ENCODE data around the gene GCNT2. TPM values are rescaled to one million over a fixed set of nuclear protein-coding genes. Genes with fewer than 3 reads are reported as not detected.
A peak's percentile ranks its signal among the peaks of the same experiment; 100 is the strongest.
"Not testable (repeated sequence)": the region's sequence is repeated elsewhere in the genome, so short reads cannot be mapped to it uniquely, and the experiment has no call there.

GCNT2 gene
- under 1 TPM; 0.64 to 0.73 TPM for total RNA-seq

GRCh38 chr6:10521104-10521808, at the start of gene GCNT2:
GCNT2 (plus strand) TSS chr6:10521351; CDS start chr6:10528912, 7,561 bp downstream.
- H3K27me3 Mint-ChIP-seq = peaks cover 8% of the 10 kb centered on the region
- no peaks in the 10 kb centered on the region for H3K36me3 Mint-ChIP-seq (ENCODE audit: low read depth)
- H3K4me3 Mint-ChIP-seq = no peak within 1 kb of the TSS
- no peaks in the 10 kb centered on the region for H3K9me3 Mint-ChIP-seq
- no peak within 1 kb of the TSS for H3K27ac Mint-ChIP-seq
- H3K4me1 Mint-ChIP-seq = no peaks in the 10 kb centered on the region
- no peak for ATAC-seq (replicated peaks)

- no peak overlapping the region for H3K4me3 Mint-ChIP-seq
Observed at GRCh38 chr6:10472634-10473033, 48.5 kb upstream of the GCNT2 start.

GRCh38 chr6:10478187-10479040, 42.7 kb upstream of the GCNT2 start:
- peak; percentile 9 for ATAC-seq (replicated peaks)
- Mint-ChIP-seq H3K9me3 (no peaks in the 10 kb centered on the region), H3K4me3 (no peak overlapping the region), H3K27ac (no peak overlapping the region), H3K4me1 (no peaks in the 10 kb centered on the region), H3K27me3 (peaks cover 23% of the 10 kb centered on the region), H3K36me3 (ENCODE audit: low read depth) (no peaks in the 10 kb centered on the region)

More at GRCh38 chr6:10472634-10473033, 48.5 kb upstream of the GCNT2 start:
- no peak overlapping the region for H3K27ac Mint-ChIP-seq
- H3K27me3 Mint-ChIP-seq = peaks cover 27% of the 10 kb centered on the region
- no peaks in the 10 kb centered on the region for H3K4me1 Mint-ChIP-seq
- no peaks in the 10 kb centered on the region for H3K36me3 Mint-ChIP-seq (ENCODE audit: low read depth)
- no peaks in the 10 kb centered on the region for H3K9me3 Mint-ChIP-seq
- no peak for ATAC-seq (replicated peaks)

GRCh38 chr6:10479939-10480700, 41.0 kb upstream of the GCNT2 start:
- ATAC-seq (replicated peaks) = no peak
- H3K4me3 Mint-ChIP-seq = no peak overlapping the region
- peaks cover 26% of the 10 kb centered on the region for H3K27me3 Mint-ChIP-seq
- no peaks in the 10 kb centered on the region for H3K9me3 Mint-ChIP-seq
- H3K27ac Mint-ChIP-seq = no peak overlapping the region
- no peaks in the 10 kb centered on the region for H3K36me3 Mint-ChIP-seq (ENCODE audit: low read depth)
- no peaks in the 10 kb centered on the region for H3K4me1 Mint-ChIP-seq

- H3K9me3 Mint-ChIP-seq = no peaks in the 10 kb centered on the region
- peaks cover 21% of the 10 kb centered on the region for H3K27me3 Mint-ChIP-seq
Observed at GRCh38 chr6:10481101-10481500, 40.0 kb upstream of the GCNT2 start.

GRCh38 chr6:10482636-10483257, 38.4 kb upstream of the GCNT2 start:
- Mint-ChIP-seq H3K9me3 (no peaks in the 10 kb centered on the region), H3K27ac (no peak overlapping the region), H3K4me3 (no peak overlapping the region)

More at GRCh38 chr6:10481101-10481500, 40.0 kb upstream of the GCNT2 start:
- Mint-ChIP-seq H3K4me1 (no peaks in the 10 kb centered on the region), H3K4me3 (no peak overlapping the region), H3K27ac (no peak overlapping the region), H3K36me3 (ENCODE audit: low read depth) (no peaks in the 10 kb centered on the region)
- ATAC-seq (replicated peaks) = no peak

GRCh38 chr6:10484912-10485311, 36.2 kb upstream of the GCNT2 start:
- Mint-ChIP-seq H3K27me3 (peaks cover 11% of the 10 kb centered on the region), H3K4me1 (no peaks in the 10 kb centered on the region), H3K4me3 (no peak overlapping the region), H3K9me3 (no peaks in the 10 kb centered on the region), H3K27ac (no peak overlapping the region), H3K36me3 (ENCODE audit: low read depth) (no peaks in the 10 kb centered on the region)
- ATAC-seq (replicated peaks) = no peak

More at GRCh38 chr6:10482636-10483257, 38.4 kb upstream of the GCNT2 start:
- ATAC-seq (replicated peaks) = no peak
- no peaks in the 10 kb centered on the region for H3K36me3 Mint-ChIP-seq (ENCODE audit: low read depth)
- peaks cover 15% of the 10 kb centered on the region for H3K27me3 Mint-ChIP-seq
- no peaks in the 10 kb centered on the region for H3K4me1 Mint-ChIP-seq

- no peaks in the 10 kb centered on the region for H3K4me1 Mint-ChIP-seq
- no peak for ATAC-seq (replicated peaks)
- no peak overlapping the region for H3K27ac Mint-ChIP-seq
- H3K36me3 Mint-ChIP-seq (ENCODE audit: low read depth) = no peaks in the 10 kb centered on the region
- no peak overlapping the region for H3K4me3 Mint-ChIP-seq
- no peaks in the 10 kb centered on the region for H3K9me3 Mint-ChIP-seq
- H3K27me3 Mint-ChIP-seq = peaks cover 10% of the 10 kb centered on the region
Observed at GRCh38 chr6:10485406-10485805, 35.7 kb upstream of the GCNT2 start.

GRCh38 chr6:10486215-10486614, 34.9 kb upstream of the GCNT2 start:
- Mint-ChIP-seq H3K36me3 (ENCODE audit: low read depth) (no peaks in the 10 kb centered on the region), H3K9me3 (no peaks in the 10 kb centered on the region)

GRCh38 chr6:10486944-10487588, 34.1 kb upstream of the GCNT2 start:
- ATAC-seq (replicated peaks); H3K9me3 Mint-ChIP-seq; H3K4me3 Mint-ChIP-seq; H3K4me1 Mint-ChIP-seq; H3K36me3 Mint-ChIP-seq (ENCODE audit: low read depth); H3K27me3 Mint-ChIP-seq; H3K27ac Mint-ChIP-seq: not testable (repeated sequence)

More at GRCh38 chr6:10486215-10486614, 34.9 kb upstream of the GCNT2 start:
- H3K27me3 Mint-ChIP-seq = peaks cover 13% of the 10 kb centered on the region
- H3K27ac Mint-ChIP-seq = no peak overlapping the region
- no peak for ATAC-seq (replicated peaks)
- no peaks in the 10 kb centered on the region for H3K4me1 Mint-ChIP-seq
- no peak overlapping the region for H3K4me3 Mint-ChIP-seq

- Mint-ChIP-seq H3K9me3 (no peaks in the 10 kb centered on the region), H3K27me3 (peaks cover 12% of the 10 kb centered on the region), H3K4me3 (no peak overlapping the region), H3K36me3 (ENCODE audit: low read depth) (no peaks in the 10 kb centered on the region), H3K4me1 (no peaks in the 10 kb centered on the region), H3K27ac (no peak overlapping the region)
- ATAC-seq (replicated peaks) = no peak
Observed at GRCh38 chr6:10487668-10488327, 33.4 kb upstream of the GCNT2 start.

- H3K4me1 Mint-ChIP-seq = no peaks in the 10 kb centered on the region
- no peak for ATAC-seq (replicated peaks)
- no peak overlapping the region for H3K4me3 Mint-ChIP-seq
- H3K27ac Mint-ChIP-seq = no peak overlapping the region
- H3K27me3 Mint-ChIP-seq = peaks cover 18% of the 10 kb centered on the region
- H3K36me3 Mint-ChIP-seq (ENCODE audit: low read depth) = no peaks in the 10 kb centered on the region
- no peaks in the 10 kb centered on the region for H3K9me3 Mint-ChIP-seq
Observed at GRCh38 chr6:10491463-10491862, 29.7 kb upstream of the GCNT2 start.

GRCh38 chr6:10491905-10492304, 29.2 kb upstream of the GCNT2 start:
- ATAC-seq (replicated peaks); H3K9me3 Mint-ChIP-seq; H3K4me3 Mint-ChIP-seq; H3K4me1 Mint-ChIP-seq; H3K27ac Mint-ChIP-seq; H3K36me3 Mint-ChIP-seq (ENCODE audit: low read depth): not testable (repeated sequence)
- peaks cover 21% of the 10 kb centered on the region for H3K27me3 Mint-ChIP-seq
